ENCODE measurements around the gene DUSP16.

- TF ChIP-seq SP1 (IDR thresholded peaks at IDR 0.05) (no peak), ZNF384 (IDR thresholded peaks at IDR 0.05) (no peak)
These were observed 13.2 kb downstream of the DUSP16 start for GRCh38 chr12:12549426-12549825.

Data from HEK293T (cell line).